RWPE1 (cell line): ENCODE results near the gene SFXN5.
A peak's percentile ranks its signal among the peaks of the same experiment; 100 is the strongest.

Source experiments
- CTCF ChIA-PET: fragments of 350-600 bp; sonication (Branson Sonifier 250); formaldehyde crosslinking; extraction: SDS; loops from one replicate; lab custom pipeline; 2021; lab: Yijun Ruan, JAX
- POLR2A ChIA-PET: fragments of 400-600 bp; formaldehyde crosslinking; extraction: SDS; loops from one replicate; lab custom pipeline; 2020; ENCODE audit warnings: antibody characterized with exemption; ENCODE audit not compliant: low non-redundant PET; lab: Yijun Ruan, JAX
- DNase-seq: peaks from one replicate; pipeline ENCODE4 v3.0.0; 2012; ENCODE audit warnings: low spot score
- H3K27ac ChIP-seq: fragments of 450-650 bp; 2 replicates; pipeline ENCODE4 v1.5.1; 2017
- CTCF ChIP-seq: fragments of 450-650 bp; conservative IDR thresholded peaks from 2 replicates; pipeline ENCODE4 v1.5.1; 2017; ENCODE audit warnings: low read depth, mild to moderate bottlenecking

SFXN5 gene

GRCh38 chr2:73072416-73072815 lies 904 bp upstream of the SFXN5 start:
- H3K27ac ChIP-seq, result peak overlapping the region; percentile 87
- ChIA-PET CTCF (interaction anchor here (1.2 kb wide), 1 partner anchor 140 kb away, joined by 3 read pairs; no protein-coding TSS in a partner anchor), POLR2A (interaction anchor here (0.6 kb wide), 1 partner anchor 161 kb away, joined by 3 read pairs; the partner anchor contains the start of gene CCT7)
- TF ChIP-seq CTCF, result no peak
- DNase-seq, result no peak

GRCh38 chr2:73072129-73072395 lies 550 bp upstream of the SFXN5 start:
- no peak for TF ChIP-seq CTCF
- CTCF ChIA-PET, result interaction anchor here (1.2 kb wide), 1 partner anchor 140 kb away, joined by 3 read pairs; no protein-coding TSS in a partner anchor
- H3K27ac ChIP-seq, result peak overlapping the region; percentile 87
- peak; percentile 26 for DNase-seq
- POLR2A ChIA-PET, result interaction anchor here (0.6 kb wide), 1 partner anchor 162 kb away, joined by 3 read pairs; the partner anchor contains the start of gene CCT7

GRCh38 chr2:73070643-73071359 lies 711 bp downstream of the SFXN5 start:
- H3K27ac ChIP-seq, result peak overlapping the region; percentile 87
- POLR2A ChIA-PET, result no interaction called here
- CTCF ChIA-PET, result interaction anchor here (0.7 to 0.9 kb wide), 2 partner anchors 106 to 190 kb away, joined by 3 to 7 read pairs; no protein-coding TSS in a partner anchor
- DNase-seq, result peak; percentile 40
- no peak for TF ChIP-seq CTCF

GRCh38 chr2:73069855-73070642 lies 1.5 kb downstream of the SFXN5 start:
- peak overlapping the region; percentile 87 for H3K27ac ChIP-seq
- POLR2A ChIA-PET, result no interaction called here
- DNase-seq, result no peak
- no peak for TF ChIP-seq CTCF
- CTCF ChIA-PET, result no interaction called here

- POLR2A ChIA-PET, result no interaction called here
- no peak for TF ChIP-seq CTCF
- H3K27ac ChIP-seq, result no peak overlapping the region
These were observed 2.3 kb downstream of the SFXN5 start for GRCh38 chr2:73069041-73069854.

GRCh38 chr2:73068147-73068546 lies 3.4 kb downstream of the SFXN5 start:
- no peak for TF ChIP-seq CTCF
- peak; percentile 32 for DNase-seq
- POLR2A ChIA-PET, result no interaction called here
- H3K27ac ChIP-seq, result no peak overlapping the region
- CTCF ChIA-PET, result no interaction called here

More at GRCh38 chr2:73069041-73069854, 2.3 kb downstream of the SFXN5 start:
- CTCF ChIA-PET, result interaction anchor here (0.5 kb wide), 1 partner anchor 124 kb away, joined by 3 read pairs; no protein-coding TSS in a partner anchor
- DNase-seq, result no peak
